GM10266 (cell line): ENCODE measurements around the gene LMO1.
A peak's percentile ranks its signal among the peaks of the same experiment; 100 is the strongest.

Experiments
- DNase-seq: peaks from one replicate; pipeline ENCODE4 v3.0.0; 2012; ENCODE audit errors: extremely low spot score
- CTCF ChIP-seq: IDR thresholded peaks from 2 replicates; pipeline ENCODE4 v1.5.1; 2012; ENCODE audit warnings: mild to moderate bottlenecking, low read depth; ENCODE audit not compliant: control insufficient read depth, insufficient read depth; ENCODE audit errors: missing control alignments

The LMO1 gene

GRCh38 chr11:8230921-8231847 is 32.5 kb downstream of the LMO1 start:
- no peak for TF ChIP-seq CTCF

GRCh38 chr11:8230178-8230859 is 33.4 kb downstream of the LMO1 start:
- DNase-seq = no peak
- no peak for TF ChIP-seq CTCF

More at GRCh38 chr11:8230921-8231847, 32.5 kb downstream of the LMO1 start:
- DNase-seq = no peak

GRCh38 chr11:8229299-8230177 is 34.1 kb downstream of the LMO1 start:
- DNase-seq = no peak
- no peak for TF ChIP-seq CTCF

- TF ChIP-seq CTCF = no peak
- no peak for DNase-seq
These were observed 35.4 kb downstream of the LMO1 start for GRCh38 chr11:8228231-8228630.

- DNase-seq = no peak
- no peak for TF ChIP-seq CTCF
These were observed 36.2 kb downstream of the LMO1 start for GRCh38 chr11:8227156-8228152.

- peak; percentile 90 for TF ChIP-seq CTCF
- peak; percentile 82 for DNase-seq
These were observed 38.1 kb downstream of the LMO1 start for GRCh38 chr11:8225589-8226036.
